ENCODE measurements around the gene CAPZA2.
A peak's percentile ranks its signal among the peaks of the same experiment; 100 is the strongest.
"Not testable (repeated sequence)": the region's sequence is repeated elsewhere in the genome, so short reads cannot be mapped to it uniquely, and the experiment has no call there.

Gene CAPZA2

GRCh38 chr7:116862234-116862950, at the start of gene CAPZA2:
Gene CAPZA2 (plus strand): TSS chr7:116862587. CDS start chr7:116862612, 25 bp downstream.
- H3K9ac ChIP-seq (ENCODE audit: low read depth, low read length) = peak within 1 kb of the TSS; percentile 93
- no peaks in the 10 kb centered on the region for H3K9me3 ChIP-seq (ENCODE audit: control insufficient read depth, insufficient read depth, low read length)
- H3K36me3 ChIP-seq (ENCODE audit: insufficient read depth, low read length) = no peaks in the 10 kb centered on the region
- peaks cover under 1% of the 10 kb centered on the region; the same call in 1 of the 2 replicates for H3K4me1 ChIP-seq (ENCODE audit: insufficient read depth, low read length)

- peaks cover 7% of the 10 kb centered on the region; the same call in 1 of the 2 replicates for H3K4me1 ChIP-seq (ENCODE audit: insufficient read depth, low read length)
- no peaks in the 10 kb centered on the region for H3K36me3 ChIP-seq (ENCODE audit: insufficient read depth, low read length)
- no peaks in the 10 kb centered on the region for H3K9me3 ChIP-seq (ENCODE audit: control insufficient read depth, insufficient read depth, low read length)
- no peak overlapping the region for H3K9ac ChIP-seq (ENCODE audit: low read depth, low read length)
Measured at GRCh38 chr7:116812860-116813259, 49.5 kb upstream of the CAPZA2 start.

GRCh38 chr7:116813371-116813770, 49.0 kb upstream of the CAPZA2 start:
- H3K9me3 ChIP-seq (ENCODE audit: control insufficient read depth, insufficient read depth, low read length); H3K36me3 ChIP-seq (ENCODE audit: insufficient read depth, low read length); H3K9ac ChIP-seq (ENCODE audit: low read depth, low read length); H3K4me1 ChIP-seq (ENCODE audit: insufficient read depth, low read length): not testable (repeated sequence)

- H3K9me3 ChIP-seq (ENCODE audit: control insufficient read depth, insufficient read depth, low read length) = no peaks in the 10 kb centered on the region
- peaks cover 2% of the 10 kb centered on the region; the same call in 1 of the 2 replicates for H3K4me1 ChIP-seq (ENCODE audit: insufficient read depth, low read length)
- H3K36me3 ChIP-seq (ENCODE audit: insufficient read depth, low read length) = no peaks in the 10 kb centered on the region
- H3K9ac ChIP-seq (ENCODE audit: low read depth, low read length) = no peak overlapping the region
Measured at GRCh38 chr7:116815041-116815440, 47.3 kb upstream of the CAPZA2 start.

- no peak overlapping the region for H3K9ac ChIP-seq (ENCODE audit: low read depth, low read length)
- no peaks in the 10 kb centered on the region for H3K9me3 ChIP-seq (ENCODE audit: control insufficient read depth, insufficient read depth, low read length)
- H3K36me3 ChIP-seq (ENCODE audit: insufficient read depth, low read length) = no peaks in the 10 kb centered on the region
- H3K4me1 ChIP-seq (ENCODE audit: insufficient read depth, low read length) = no peaks in the 10 kb centered on the region
Measured at GRCh38 chr7:116820149-116820548, 42.2 kb upstream of the CAPZA2 start.

- H3K9ac ChIP-seq (ENCODE audit: low read depth, low read length); H3K4me1 ChIP-seq (ENCODE audit: insufficient read depth, low read length); H3K9me3 ChIP-seq (ENCODE audit: control insufficient read depth, insufficient read depth, low read length); H3K36me3 ChIP-seq (ENCODE audit: insufficient read depth, low read length): not testable (repeated sequence)
Measured at GRCh38 chr7:116821647-116822046, 40.7 kb upstream of the CAPZA2 start.

GRCh38 chr7:116824449-116824848, 37.9 kb upstream of the CAPZA2 start:
- Histone ChIP-seq H3K4me1 (ENCODE audit: insufficient read depth, low read length) (no peaks in the 10 kb centered on the region), H3K36me3 (ENCODE audit: insufficient read depth, low read length) (no peaks in the 10 kb centered on the region), H3K9ac (ENCODE audit: low read depth, low read length) (no peak overlapping the region), H3K9me3 (ENCODE audit: control insufficient read depth, insufficient read depth, low read length) (no peaks in the 10 kb centered on the region)

- Histone ChIP-seq H3K9ac (ENCODE audit: low read depth, low read length) (no peak overlapping the region), H3K9me3 (ENCODE audit: control insufficient read depth, insufficient read depth, low read length) (no peaks in the 10 kb centered on the region), H3K36me3 (ENCODE audit: insufficient read depth, low read length) (no peaks in the 10 kb centered on the region), H3K4me1 (ENCODE audit: insufficient read depth, low read length) (no peaks in the 10 kb centered on the region)
Measured at GRCh38 chr7:116828281-116828680, 34.1 kb upstream of the CAPZA2 start.

- Histone ChIP-seq H3K9me3 (ENCODE audit: control insufficient read depth, insufficient read depth, low read length) (no peaks in the 10 kb centered on the region), H3K4me1 (ENCODE audit: insufficient read depth, low read length) (no peaks in the 10 kb centered on the region)
Measured at GRCh38 chr7:116829041-116829440, 33.3 kb upstream of the CAPZA2 start.

GRCh38 chr7:116829493-116829892, 32.9 kb upstream of the CAPZA2 start:
- no peaks in the 10 kb centered on the region for H3K4me1 ChIP-seq (ENCODE audit: insufficient read depth, low read length)
- no peak overlapping the region for H3K9ac ChIP-seq (ENCODE audit: low read depth, low read length)
- H3K36me3 ChIP-seq (ENCODE audit: insufficient read depth, low read length) = no peaks in the 10 kb centered on the region
- no peaks in the 10 kb centered on the region for H3K9me3 ChIP-seq (ENCODE audit: control insufficient read depth, insufficient read depth, low read length)

More at GRCh38 chr7:116829041-116829440, 33.3 kb upstream of the CAPZA2 start:
- Histone ChIP-seq H3K9ac (ENCODE audit: low read depth, low read length) (no peak overlapping the region), H3K36me3 (ENCODE audit: insufficient read depth, low read length) (no peaks in the 10 kb centered on the region)

- H3K36me3 ChIP-seq (ENCODE audit: insufficient read depth, low read length) = no peaks in the 10 kb centered on the region
- H3K4me1 ChIP-seq (ENCODE audit: insufficient read depth, low read length) = no peaks in the 10 kb centered on the region
- no peak overlapping the region for H3K9ac ChIP-seq (ENCODE audit: low read depth, low read length)
- no peaks in the 10 kb centered on the region for H3K9me3 ChIP-seq (ENCODE audit: control insufficient read depth, insufficient read depth, low read length)
Measured at GRCh38 chr7:116832692-116833091, 29.7 kb upstream of the CAPZA2 start.

GRCh38 chr7:116834815-116835504, 27.4 kb upstream of the CAPZA2 start:
- Histone ChIP-seq H3K36me3 (ENCODE audit: insufficient read depth, low read length) (no peaks in the 10 kb centered on the region), H3K9ac (ENCODE audit: low read depth, low read length) (no peak overlapping the region), H3K9me3 (ENCODE audit: control insufficient read depth, insufficient read depth, low read length) (no peaks in the 10 kb centered on the region), H3K4me1 (ENCODE audit: insufficient read depth, low read length) (no peaks in the 10 kb centered on the region)

GRCh38 chr7:116836048-116836447, 26.3 kb upstream of the CAPZA2 start:
- Histone ChIP-seq H3K4me1 (ENCODE audit: insufficient read depth, low read length) (no peaks in the 10 kb centered on the region), H3K9me3 (ENCODE audit: control insufficient read depth, insufficient read depth, low read length) (no peaks in the 10 kb centered on the region), H3K36me3 (ENCODE audit: insufficient read depth, low read length) (no peaks in the 10 kb centered on the region), H3K9ac (ENCODE audit: low read depth, low read length) (no peak overlapping the region)

GRCh38 chr7:116836911-116837310, 25.5 kb upstream of the CAPZA2 start:
- H3K4me1 ChIP-seq (ENCODE audit: insufficient read depth, low read length) = no peaks in the 10 kb centered on the region
- H3K9ac ChIP-seq (ENCODE audit: low read depth, low read length) = no peak overlapping the region

GRCh38 chr7:116837586-116837985, 24.8 kb upstream of the CAPZA2 start:
- Histone ChIP-seq H3K9me3 (ENCODE audit: control insufficient read depth, insufficient read depth, low read length) (no peaks in the 10 kb centered on the region), H3K9ac (ENCODE audit: low read depth, low read length) (no peak overlapping the region), H3K4me1 (ENCODE audit: insufficient read depth, low read length) (no peaks in the 10 kb centered on the region), H3K36me3 (ENCODE audit: insufficient read depth, low read length) (no peaks in the 10 kb centered on the region)

More at GRCh38 chr7:116836911-116837310, 25.5 kb upstream of the CAPZA2 start:
- no peaks in the 10 kb centered on the region for H3K9me3 ChIP-seq (ENCODE audit: control insufficient read depth, insufficient read depth, low read length)
- H3K36me3 ChIP-seq (ENCODE audit: insufficient read depth, low read length) = no peaks in the 10 kb centered on the region

Data from ES-I3 (cell line).